GM21619 (cell line): ENCODE data around the gene USP28.
"Not testable (repeated sequence)": the region's sequence is repeated elsewhere in the genome, so short reads cannot be mapped to it uniquely, and the experiment has no call there.

ENCODE experiments used
- ATAC-seq: cut with Tn5 transposase; IDR thresholded peaks from one replicate; pipeline ENCODE4 v1.9.1; 2021; ENCODE audit not compliant: unreplicated experiment

The USP28 gene

GRCh38 chr11:113838005-113838404, 37.4 kb downstream of the USP28 start:
- ATAC-seq, result no peak

DNA sequence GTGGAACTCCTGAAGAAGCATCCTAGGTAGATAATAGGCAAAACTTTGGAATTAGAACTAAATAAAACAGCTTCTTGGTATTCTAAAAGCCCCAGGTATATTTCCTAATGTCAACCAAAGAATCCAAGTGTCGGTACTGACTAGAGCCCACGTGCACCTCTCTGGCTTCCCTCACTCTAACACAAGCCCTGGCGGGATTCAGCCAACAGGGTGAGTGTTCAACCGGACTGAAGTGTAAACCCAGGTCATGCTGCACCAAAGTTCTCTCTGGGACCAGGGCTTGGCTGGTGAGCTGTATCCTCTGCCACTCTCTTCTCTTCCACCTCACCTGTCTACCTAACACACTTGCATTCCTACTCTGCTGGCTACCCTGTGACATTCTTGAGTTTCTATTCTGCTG, 40.1 kb downstream of the USP28 start:
- ATAC-seq, result no peak

DNA sequence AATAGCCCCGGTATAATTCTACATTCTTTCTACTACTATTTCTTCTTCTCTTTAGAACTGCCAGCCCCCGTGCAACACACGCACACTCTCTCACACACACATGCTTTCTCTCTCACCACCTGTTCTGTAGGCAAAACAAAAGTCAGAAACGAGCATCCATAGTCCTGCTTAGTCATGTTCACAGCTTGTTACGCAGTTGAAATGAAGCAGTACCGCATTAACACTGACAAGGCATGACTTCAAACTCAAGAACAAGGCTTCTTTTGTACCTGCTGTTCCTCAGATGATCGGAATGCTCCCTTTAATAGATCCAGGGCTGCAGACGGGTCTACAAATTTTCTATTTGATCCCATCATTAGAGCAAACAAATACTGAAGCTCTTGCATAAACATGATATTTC, 42.2 kb downstream of the USP28 start:
- ATAC-seq, result no peak

GRCh38 chr11:113831314-113831713, 44.1 kb downstream of the USP28 start:
- peak; percentile 96 for ATAC-seq

DNA sequence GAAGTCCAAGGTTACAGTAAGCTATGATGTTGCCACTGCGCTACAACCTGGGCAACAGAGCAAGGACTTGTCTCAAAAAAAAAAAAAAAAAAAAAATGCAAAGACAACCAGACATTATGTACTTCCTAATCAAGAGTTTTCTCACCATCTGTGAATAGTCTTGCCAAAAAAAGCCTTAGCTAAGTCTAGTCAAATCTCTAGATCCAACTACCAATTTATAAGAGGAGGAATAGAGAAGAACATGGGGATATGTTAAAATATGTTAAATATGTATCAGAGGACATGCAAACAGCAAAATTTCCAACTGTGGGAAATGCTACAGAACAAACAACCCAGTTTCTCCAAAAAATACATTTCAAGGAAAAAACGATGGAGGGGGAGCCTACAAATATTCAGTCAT, 45.6 kb downstream of the USP28 start:
- no peak for ATAC-seq

DNA sequence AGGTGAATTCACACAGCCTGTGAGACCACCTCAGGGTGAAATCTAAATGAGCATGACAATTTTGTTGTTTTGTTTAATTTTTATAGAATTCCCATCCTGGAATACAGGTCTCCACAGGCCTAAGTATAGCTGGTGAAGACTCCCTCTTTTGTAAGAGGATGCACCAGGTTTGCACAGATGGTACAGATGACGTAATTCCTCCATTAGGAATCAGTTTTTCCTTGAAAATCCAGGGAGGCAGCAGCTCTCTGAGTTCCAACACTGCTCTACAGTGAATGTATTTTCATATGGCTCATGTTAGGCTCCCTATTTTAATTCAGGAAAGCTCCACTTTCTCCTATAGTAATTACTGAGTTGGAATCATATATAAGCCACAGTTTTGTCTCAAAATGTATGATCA, 47.2 kb downstream of the USP28 start:
- no peak for ATAC-seq

- ATAC-seq, result no peak
These were observed 47.9 kb downstream of the USP28 start for GRCh38 chr11:113827477-113827876.

GRCh38 chr11:113818426-113818825, 56.9 kb downstream of the USP28 start:
- no peak for ATAC-seq

- ATAC-seq, result no peak
These were observed 57.7 kb downstream of the USP28 start for GRCh38 chr11:113817626-113818025.

DNA sequence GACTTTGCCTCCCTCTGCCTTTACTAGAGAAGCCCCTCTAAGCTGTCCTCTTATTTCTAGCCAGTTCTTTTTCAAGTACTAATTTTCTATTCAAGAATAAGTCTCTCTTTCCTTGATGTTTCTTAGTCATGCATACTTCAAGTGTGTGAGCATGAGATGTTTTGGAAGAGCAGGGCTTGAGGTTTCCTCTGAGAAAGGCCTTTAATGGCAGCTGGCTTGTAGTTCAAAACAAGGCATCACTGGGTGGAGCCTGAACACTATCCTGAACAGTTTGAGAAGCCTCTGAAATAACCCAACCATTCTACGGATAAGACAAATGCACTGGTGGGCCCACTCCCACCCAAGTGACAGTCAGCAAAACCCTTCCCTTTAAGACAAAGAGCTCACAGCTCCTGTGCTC, 58.2 kb downstream of the USP28 start:
- no peak for ATAC-seq

- ATAC-seq, result no peak
These were observed 61.2 kb downstream of the USP28 start for GRCh38 chr11:113814181-113814580.

DNA sequence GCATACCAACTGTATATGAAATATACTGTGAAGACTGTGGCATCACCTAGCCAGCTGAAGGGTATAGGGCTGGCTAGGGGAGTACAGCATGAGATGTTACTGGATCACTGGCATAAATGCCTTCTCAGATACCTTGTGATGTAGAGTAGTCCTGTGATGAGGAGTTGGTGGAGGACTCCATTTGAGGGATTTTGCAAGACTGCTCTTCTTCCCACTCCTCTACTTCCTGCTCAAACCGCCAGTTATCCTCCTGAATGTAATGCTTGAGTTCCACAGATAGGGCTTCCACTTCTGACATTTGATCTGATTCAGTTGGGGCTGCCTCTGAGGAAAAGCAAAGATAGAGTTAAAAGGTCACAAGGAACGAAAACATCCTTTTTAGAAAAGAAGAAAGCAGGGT, 66.4 kb downstream of the USP28 start:
- no peak for ATAC-seq

- ATAC-seq, result no peak
These were observed 69.0 kb downstream of the USP28 start for GRCh38 chr11:113806406-113806805.

DNA sequence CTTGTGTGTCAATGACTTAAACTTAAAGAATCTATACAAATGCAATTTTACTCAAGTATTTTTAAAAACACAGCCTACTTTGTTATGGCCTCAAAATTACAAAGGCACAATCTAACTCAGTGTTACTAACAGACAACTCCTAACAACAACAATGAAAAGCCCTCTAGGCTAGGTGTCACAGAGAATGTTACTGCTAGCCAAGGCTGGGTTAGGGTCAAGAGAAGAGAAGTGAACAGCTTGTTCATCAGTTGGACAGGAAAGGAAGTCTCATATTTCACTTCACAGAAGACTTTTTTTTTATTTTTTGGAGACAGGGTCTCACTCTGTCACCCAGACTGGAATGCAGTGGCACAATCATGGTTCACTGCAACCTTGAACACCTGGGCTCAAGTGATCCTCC, 69.7 kb downstream of the USP28 start:
- ATAC-seq, result no peak

DNA sequence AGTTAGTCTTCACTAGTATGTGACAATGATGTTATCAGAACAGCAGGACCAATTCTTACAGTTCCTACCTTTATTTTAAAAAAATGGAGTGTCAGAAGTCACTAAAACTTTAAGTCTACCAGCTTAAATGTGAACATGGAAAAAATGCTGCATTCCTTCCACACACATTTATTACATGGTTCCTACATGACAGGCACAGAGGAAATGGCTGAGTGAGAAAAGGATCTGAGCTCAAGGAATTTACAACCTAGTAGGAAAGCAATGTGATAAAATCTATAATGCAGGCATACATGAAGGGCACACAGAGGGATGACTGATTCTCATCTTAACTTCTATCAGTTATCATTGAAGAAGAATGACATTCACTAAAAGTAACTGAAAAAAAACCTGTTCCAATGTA, 72.8 kb downstream of the USP28 start:
- ATAC-seq, result no peak

DNA sequence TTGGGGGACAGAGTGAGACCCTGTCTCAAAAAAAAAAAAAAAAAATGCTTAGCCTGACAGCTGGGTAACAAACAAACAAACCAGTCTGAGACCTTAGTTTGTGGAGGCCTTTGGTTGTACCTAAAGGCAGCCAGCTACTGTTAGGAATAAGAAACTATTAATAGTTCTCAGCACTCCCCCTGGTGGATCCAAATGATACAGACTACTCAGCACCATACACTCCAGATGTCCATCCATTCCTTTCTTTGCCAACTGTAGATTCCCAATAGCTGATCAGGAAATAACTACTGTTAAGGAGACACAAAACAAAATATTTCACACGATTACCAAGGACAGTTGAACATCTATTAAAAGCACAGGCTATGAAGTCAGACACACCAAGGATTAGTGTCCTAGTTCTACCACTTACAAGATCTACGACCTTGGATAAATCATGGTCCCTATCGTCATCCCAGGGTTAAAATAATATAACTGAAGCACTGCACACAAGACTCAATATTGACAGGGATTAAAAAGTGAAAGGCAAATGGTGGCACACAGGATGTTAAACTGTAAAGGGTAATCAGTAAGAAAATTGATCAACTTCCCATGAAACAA, 78.6 kb downstream of the USP28 start:
- ATAC-seq, result peak; percentile 86

GRCh38 chr11:113789675-113790320, 85.6 kb downstream of the USP28 start:
- no peak for ATAC-seq

GRCh38 chr11:113789016-113789415, 86.4 kb downstream of the USP28 start:
- ATAC-seq, result not testable (repeated sequence)

- ATAC-seq, result no peak
These were observed 93.2 kb downstream of the USP28 start for GRCh38 chr11:113782134-113782533.

GRCh38 chr11:113781682-113782081, 93.7 kb downstream of the USP28 start:
- no peak for ATAC-seq

- ATAC-seq, result no peak
These were observed 95.9 kb downstream of the USP28 start, which contains the start of gene CLDN25 for GRCh38 chr11:113779496-113779895. Gene CLDN25, plus strand, starts transcription at chr11:113779796. Its CDS starts 0 bp downstream, at chr11:113779796.

- ATAC-seq, result no peak
These were observed 97.1 kb downstream of the USP28 start for GRCh38 chr11:113778111-113778910.
